ENCODE measurements around the gene GATAD1.
A peak's percentile ranks its signal among the peaks of the same experiment; 100 is the strongest.
"Not testable (repeated sequence)": the region's sequence is repeated elsewhere in the genome, so short reads cannot be mapped to it uniquely, and the experiment has no call there.

Gene GATAD1

GRCh38 chr7:92461027-92462003, 14.0 kb downstream of the GATAD1 start:
- Histone ChIP-seq H3K27ac (no peak overlapping the region), H3K4me2 (ENCODE audit: low read length) (peak overlapping the region; percentile 17), H2AFZ (peak overlapping the region; percentile 2), H3K4me1 (no peaks in the 10 kb centered on the region), H3K9me3 (ENCODE audit: control insufficient read depth, low read length) (no peaks in the 10 kb centered on the region), H3K9ac (no peak overlapping the region), H3K79me2 (no peaks in the 10 kb centered on the region), H3K4me3 (ENCODE audit: low read depth, low read length) (no peak overlapping the region), H3K27me3 (ENCODE audit: control insufficient read depth, insufficient read depth, low read length) (no peaks in the 10 kb centered on the region), H3K36me3 (ENCODE audit: control insufficient read depth, insufficient read depth, low read length) (no peaks in the 10 kb centered on the region)
- TF ChIP-seq CTCF (IDR thresholded peaks at IDR 0.05) = peak; percentile 64

- no peak overlapping the region for H3K4me2 ChIP-seq (ENCODE audit: low read length)
- H3K79me2 ChIP-seq = no peaks in the 10 kb centered on the region
- no peak overlapping the region for H3K4me3 ChIP-seq (ENCODE audit: low read depth, low read length)
- no peaks in the 10 kb centered on the region for H3K9me3 ChIP-seq (ENCODE audit: control insufficient read depth, low read length)
- no peak overlapping the region for H3K27ac ChIP-seq
- no peaks in the 10 kb centered on the region for H3K27me3 ChIP-seq (ENCODE audit: control insufficient read depth, insufficient read depth, low read length)
- H2AFZ ChIP-seq = no peak overlapping the region
- no peaks in the 10 kb centered on the region for H3K36me3 ChIP-seq (ENCODE audit: control insufficient read depth, insufficient read depth, low read length)
- TF ChIP-seq CTCF (IDR thresholded peaks at IDR 0.05) = no peak
- no peaks in the 10 kb centered on the region for H3K4me1 ChIP-seq
- H3K9ac ChIP-seq = no peak overlapping the region
Measured at GRCh38 chr7:92462560-92462959, 15.3 kb downstream of the GATAD1 start.

- H3K36me3 ChIP-seq (ENCODE audit: control insufficient read depth, insufficient read depth, low read length) = no peaks in the 10 kb centered on the region
- no peak overlapping the region for H3K4me3 ChIP-seq (ENCODE audit: low read depth, low read length)
- H2AFZ ChIP-seq = no peak overlapping the region
- H3K9me3 ChIP-seq (ENCODE audit: control insufficient read depth, low read length) = no peaks in the 10 kb centered on the region
- H3K27ac ChIP-seq = no peak overlapping the region
- H3K4me2 ChIP-seq (ENCODE audit: low read length) = no peak overlapping the region
- no peaks in the 10 kb centered on the region for H3K27me3 ChIP-seq (ENCODE audit: control insufficient read depth, insufficient read depth, low read length)
- no peak for TF ChIP-seq CTCF (IDR thresholded peaks at IDR 0.05)
- no peaks in the 10 kb centered on the region for H3K4me1 ChIP-seq
- H3K79me2 ChIP-seq = no peaks in the 10 kb centered on the region
- no peak overlapping the region for H3K9ac ChIP-seq
Measured at GRCh38 chr7:92464515-92464914, 17.2 kb downstream of the GATAD1 start.

- Histone ChIP-seq H3K4me1 (no peaks in the 10 kb centered on the region), H3K79me2 (no peaks in the 10 kb centered on the region), H3K27me3 (ENCODE audit: control insufficient read depth, insufficient read depth, low read length) (no peaks in the 10 kb centered on the region), H3K9ac (no peak overlapping the region), H2AFZ (no peak overlapping the region), H3K9me3 (ENCODE audit: control insufficient read depth, low read length) (no peaks in the 10 kb centered on the region), H3K4me3 (ENCODE audit: low read depth, low read length) (no peak overlapping the region), H3K27ac (no peak overlapping the region), H3K4me2 (ENCODE audit: low read length) (no peak overlapping the region), H3K36me3 (ENCODE audit: control insufficient read depth, insufficient read depth, low read length) (no peaks in the 10 kb centered on the region)
- TF ChIP-seq CTCF (IDR thresholded peaks at IDR 0.05) = no peak
Measured at GRCh38 chr7:92466682-92467081, 19.4 kb downstream of the GATAD1 start.

GRCh38 chr7:92468589-92468988, 21.3 kb downstream of the GATAD1 start:
- H3K27ac ChIP-seq; H3K9ac ChIP-seq; H3K4me1 ChIP-seq; H3K79me2 ChIP-seq; H3K27me3 ChIP-seq (ENCODE audit: control insufficient read depth, insufficient read depth, low read length); H2AFZ ChIP-seq; H3K9me3 ChIP-seq (ENCODE audit: control insufficient read depth, low read length); H3K36me3 ChIP-seq (ENCODE audit: control insufficient read depth, insufficient read depth, low read length); H3K4me2 ChIP-seq (ENCODE audit: low read length); H3K4me3 ChIP-seq (ENCODE audit: low read depth, low read length): not testable (repeated sequence)

GRCh38 chr7:92473989-92474388, 26.7 kb downstream of the GATAD1 start:
- not testable (repeated sequence) for H3K27me3 ChIP-seq (ENCODE audit: control insufficient read depth, insufficient read depth, low read length); H3K9me3 ChIP-seq (ENCODE audit: control insufficient read depth, low read length); H3K9ac ChIP-seq; H3K4me2 ChIP-seq (ENCODE audit: low read length); H3K27ac ChIP-seq; H3K4me1 ChIP-seq; H2AFZ ChIP-seq; H3K79me2 ChIP-seq; H3K4me3 ChIP-seq (ENCODE audit: low read depth, low read length); H3K36me3 ChIP-seq (ENCODE audit: control insufficient read depth, insufficient read depth, low read length)

GRCh38 chr7:92475261-92475770, 28.0 kb downstream of the GATAD1 start:
- not testable (repeated sequence) for H3K4me2 ChIP-seq (ENCODE audit: low read length); H3K9ac ChIP-seq; H3K4me1 ChIP-seq; H2AFZ ChIP-seq; H3K4me3 ChIP-seq (ENCODE audit: low read depth, low read length); H3K79me2 ChIP-seq; H3K27ac ChIP-seq; H3K9me3 ChIP-seq (ENCODE audit: control insufficient read depth, low read length); H3K27me3 ChIP-seq (ENCODE audit: control insufficient read depth, insufficient read depth, low read length); H3K36me3 ChIP-seq (ENCODE audit: control insufficient read depth, insufficient read depth, low read length)
